Gastroesophageal sphincter (tissue), 3 donors: Measurements from ENCODE around the gene DHRS7.

Experiments used
- CTCF ChIP-seq, 4 experiments: fragments of 200-600 bp in 2 of 4; fragments of 450-650 bp in 2 of 4; sonication (generic) in 1 of 4; IDR thresholded peaks; one replicate each; pipeline ENCODE4 v1.5.1; 2017 to 2019; ENCODE audit warnings: antibody characterized with exemption in 4 of 4, mild to moderate bottlenecking in 2 of 4, moderate library complexity in 2 of 4
- EP300 ChIP-seq: sonication (generic); formaldehyde crosslinking; IDR thresholded peaks from one replicate; pipeline ENCODE4 v1.6.1; 2017; ENCODE audit warnings: antibody characterized with exemption, mild to moderate bottlenecking
- POLR2A ChIP-seq, 2 donors: fragments of 450-650 bp; IDR thresholded peaks; one replicate each; pipeline ENCODE4 v1.6.1; 2017; ENCODE audit warnings: antibody characterized with exemption in 2 of 2, mild to moderate bottlenecking in 2 of 2, moderate library complexity in 1 of 2
- POLR2AphosphoS5 ChIP-seq: sonication (generic); formaldehyde crosslinking; IDR thresholded peaks from one replicate; pipeline ENCODE4 v1.6.1; 2017; ENCODE audit warnings: antibody characterized with exemption

GRCh38 chr14:60179431-60179869, 14.3 kb upstream of the DHRS7 start:
- TF ChIP-seq CTCF (IDR thresholded peaks at IDR 0.05) (no peak), POLR2AphosphoS5 (no peak), POLR2A (IDR thresholded peaks at IDR 0.05) (no peak), EP300 (no peak)
